Common myeloid progenitor, CD34-positive (primary cell): ENCODE data around the gene CELF2.

Source experiments
- CTCF ChIA-PET: fragments of 350-600 bp; sonication (Branson Sonifier 250); formaldehyde crosslinking; loops from one replicate; lab custom pipeline; 2021; ENCODE audit warnings: antibody characterized with exemption; lab: Charles Lee
- POLR2A ChIA-PET: fragments of 350-600 bp; sonication (Branson Sonifier 250); formaldehyde crosslinking; loops from one replicate; lab custom pipeline; 2021; ENCODE audit warnings: antibody characterized with exemption; lab: Charles Lee
- DNase-seq, 3 donors: peaks; one replicate each; pipeline versions ENCODE4 v3.0.0 to v3.0.0-alpha.2; 2013
- H3K27ac ChIP-seq, 2 experiments: 1 replicate in 1 of 2; 2 replicates in 1 of 2; pipeline ENCODE4 v1.7.0; 2013; ENCODE audit warnings: inconsistent platforms in 2 of 2, low read length in 2 of 2, mild to moderate bottlenecking in 2 of 2, low read depth in 1 of 2, moderate library complexity in 1 of 2; ENCODE audit not compliant: severe bottlenecking in 2 of 2, insufficient read depth in 1 of 2, poor library complexity in 1 of 2
- H3K27me3 ChIP-seq, 5 experiments: replicated peaks in 2 of 5; 1 replicate in 3 of 5; 2 replicates in 2 of 5; pipeline versions ENCODE4 v1.6.1 to v1.7.0; 2013; ENCODE audit warnings: low read length in 4 of 5, mild to moderate bottlenecking in 2 of 5, moderate library complexity in 2 of 5, inconsistent platforms in 1 of 5; ENCODE audit not compliant: insufficient read depth in 5 of 5, control insufficient read depth in 4 of 5
- H3K36me3 ChIP-seq, 4 experiments: 1 replicate in 2 of 4; 2 replicates in 2 of 4; pipeline versions ENCODE4 v1.6.1 to v1.7.0; 2013; ENCODE audit warnings: low read length in 3 of 4, control low read depth in 1 of 4, mild to moderate bottlenecking in 1 of 4; ENCODE audit not compliant: control insufficient read depth in 4 of 4, insufficient read depth in 4 of 4
- H3K4me1 ChIP-seq, 4 experiments: 1 replicate in 3 of 4; 2 replicates in 1 of 4; pipeline versions ENCODE4 v1.6.1 to v1.7.1; 2013; ENCODE audit warnings: low read length in 3 of 4, mild to moderate bottlenecking in 3 of 4, control low read depth in 1 of 4, inconsistent platforms in 1 of 4, moderate library complexity in 1 of 4; ENCODE audit not compliant: control insufficient read depth in 4 of 4, insufficient read depth in 4 of 4; ENCODE audit errors: control extremely low read depth in 1 of 4
- H3K4me3 ChIP-seq, 7 experiments: 1 replicate in 4 of 7; 2 replicates in 3 of 7; pipeline versions ENCODE4 v1.5.1 to v1.7.0; 2013; ENCODE audit warnings: mild to moderate bottlenecking in 7 of 7, low read length in 6 of 7, moderate library complexity in 6 of 7, inconsistent platforms in 2 of 7, low read depth in 2 of 7, control low read depth in 1 of 7; ENCODE audit not compliant: insufficient read depth in 4 of 7, control insufficient read depth in 1 of 7; ENCODE audit errors: extremely low read depth in 1 of 7
- H3K9me3 ChIP-seq, 5 experiments: 1 replicate in 4 of 5; 2 replicates in 1 of 5; pipeline versions ENCODE4 v1.6.1 to v1.7.1; 2013; ENCODE audit warnings: low read length in 4 of 5, mild to moderate bottlenecking in 2 of 5, inconsistent platforms in 1 of 5, low read depth in 1 of 5, moderate library complexity in 1 of 5; ENCODE audit not compliant: control insufficient read depth in 4 of 5, insufficient read depth in 2 of 5; ENCODE audit errors: control extremely low read depth in 1 of 5
- WGBS: methylation state at CpG from one replicate; pipeline ENCODE4 v1.1.5; 2013; ENCODE audit not compliant: insufficient coverage; 5-methylcytosine and 5-hydroxymethylcytosine counted together

CELF2 gene

DNA sequence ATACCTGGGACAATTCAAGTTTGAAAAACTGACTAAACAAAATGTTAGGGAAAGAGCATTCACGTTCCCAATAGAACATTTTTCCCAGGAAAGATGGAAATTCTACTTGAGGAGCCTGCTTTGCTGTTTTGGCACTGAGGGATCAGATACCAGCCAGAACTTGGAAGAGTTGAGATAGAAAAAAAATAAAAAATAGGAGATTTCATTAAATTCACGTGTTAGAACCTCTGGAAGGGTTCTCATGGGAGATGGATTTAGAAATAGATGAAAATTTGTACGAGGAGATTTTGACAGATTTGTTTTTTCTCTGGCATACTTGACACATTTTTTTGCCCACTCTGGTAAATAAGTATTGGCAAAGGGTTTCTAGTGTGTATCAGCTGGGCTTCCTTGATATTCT, 63.7 kb downstream of the CELF2 start:
- Histone ChIP-seq H3K36me3 (no peaks in the 10 kb centered on the region), H3K9me3 (no peaks in the 10 kb centered on the region), H3K27me3 (no peaks in the 10 kb centered on the region), H3K4me1 (no peaks in the 10 kb centered on the region), H3K4me3 (no peak overlapping the region), H3K27ac (no peak overlapping the region)
- 67% methylated on average over 3 of the region's 3 CpGs for WGBS
- DNase-seq = no peak
- CTCF ChIA-PET = interaction anchor here (2.3 kb wide), 1 partner anchor 11 kb away, joined by 8 read pairs; no protein-coding TSS in a partner anchor
- POLR2A ChIA-PET = no interaction called here

DNA sequence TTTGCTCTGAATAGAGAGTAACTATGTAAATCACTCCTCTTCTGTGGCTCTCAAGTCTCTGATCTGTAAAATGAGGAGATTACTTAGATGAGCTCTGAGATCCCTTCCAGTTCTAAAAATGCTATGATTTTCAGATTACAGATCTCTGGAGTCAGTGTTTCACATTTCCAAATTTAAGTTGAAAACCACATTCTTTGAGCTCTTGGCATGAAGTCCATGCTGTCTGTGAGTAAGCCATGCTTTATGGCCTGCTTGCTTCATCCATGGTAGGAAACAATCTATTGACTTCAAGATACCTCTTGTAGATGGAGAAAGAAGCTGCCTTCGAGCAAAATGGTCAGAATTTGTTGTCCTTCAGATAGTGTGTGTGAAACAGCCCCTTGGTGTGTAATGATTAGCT, 64.9 kb downstream of the CELF2 start:
- ChIA-PET POLR2A (no interaction called here), CTCF (interaction anchor here (0.8 to 2.3 kb wide), 4 partner anchors 10 to 42 kb away, joined by 3 to 8 read pairs (median 3); no protein-coding TSS in a partner anchor)
- H3K27me3 ChIP-seq = no peaks in the 10 kb centered on the region
- H3K4me1 ChIP-seq = no peaks in the 10 kb centered on the region
- H3K9me3 ChIP-seq = no peaks in the 10 kb centered on the region
- H3K4me3 ChIP-seq = no peak overlapping the region
- no CpG with 5 or more reads among the region's 1 CpG for WGBS
- no peaks in the 10 kb centered on the region for H3K36me3 ChIP-seq
- DNase-seq = no peak
- H3K27ac ChIP-seq = no peak overlapping the region

DNA sequence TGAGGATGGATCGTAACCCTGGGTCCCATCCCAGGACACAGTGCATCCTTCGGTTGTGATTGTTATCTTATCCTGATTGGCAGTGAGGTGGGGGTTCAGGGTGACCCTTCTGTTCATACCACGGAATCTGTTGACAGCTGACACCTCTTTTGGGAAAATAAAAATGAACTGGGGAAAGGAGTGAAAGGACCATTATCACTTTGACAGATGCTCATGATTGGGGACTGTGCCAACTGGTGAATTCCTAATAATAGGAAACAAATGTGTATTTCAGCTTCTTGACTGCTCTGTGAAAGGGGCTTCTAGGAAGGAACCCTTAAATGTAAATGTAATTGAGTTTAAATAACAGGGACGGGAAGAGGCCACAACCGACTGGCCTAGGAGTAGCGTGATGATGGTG, 65.4 kb downstream of the CELF2 start:
- POLR2A ChIA-PET = no interaction called here
- DNase-seq = no peak
- Histone ChIP-seq H3K27me3 (no peaks in the 10 kb centered on the region), H3K4me1 (no peaks in the 10 kb centered on the region), H3K9me3 (no peaks in the 10 kb centered on the region), H3K36me3 (no peaks in the 10 kb centered on the region), H3K4me3 (no peak overlapping the region), H3K27ac (no peak overlapping the region)
- 98% methylated on average over 5 of the region's 6 CpGs for WGBS
- CTCF ChIA-PET = interaction anchor here (0.8 to 2.3 kb wide), 4 partner anchors 10 to 42 kb away, joined by 3 to 8 read pairs (median 3); no protein-coding TSS in a partner anchor

DNA sequence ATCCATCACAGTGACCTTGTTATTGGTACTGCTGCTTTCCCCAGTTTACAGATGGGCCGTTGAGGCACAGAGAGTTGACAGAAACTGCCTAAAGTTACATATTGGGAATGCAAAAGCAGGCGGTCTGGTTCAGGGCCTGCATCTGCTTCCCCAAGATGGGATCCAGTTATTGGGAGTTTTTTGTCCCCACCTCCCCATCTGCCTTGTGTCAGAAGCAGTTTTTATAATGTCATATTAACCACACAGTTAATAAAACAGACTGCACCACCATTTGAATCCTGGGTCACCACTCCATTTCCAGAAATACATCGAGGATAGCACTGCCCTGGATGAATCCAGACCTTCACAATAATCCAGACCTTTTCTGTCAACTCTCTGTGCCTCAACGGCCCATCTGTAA, 67.9 kb downstream of the CELF2 start:
- ChIA-PET CTCF (no interaction called here), POLR2A (no interaction called here)
- no peaks in the 10 kb centered on the region for H3K9me3 ChIP-seq
- no peak for DNase-seq
- H3K36me3 ChIP-seq = no peaks in the 10 kb centered on the region
- no peak overlapping the region for H3K4me3 ChIP-seq
- no peak overlapping the region for H3K27ac ChIP-seq
- H3K27me3 ChIP-seq = no peaks in the 10 kb centered on the region
- WGBS = 100% methylated on average over 4 of the region's 4 CpGs
- no peaks in the 10 kb centered on the region for H3K4me1 ChIP-seq

DNA sequence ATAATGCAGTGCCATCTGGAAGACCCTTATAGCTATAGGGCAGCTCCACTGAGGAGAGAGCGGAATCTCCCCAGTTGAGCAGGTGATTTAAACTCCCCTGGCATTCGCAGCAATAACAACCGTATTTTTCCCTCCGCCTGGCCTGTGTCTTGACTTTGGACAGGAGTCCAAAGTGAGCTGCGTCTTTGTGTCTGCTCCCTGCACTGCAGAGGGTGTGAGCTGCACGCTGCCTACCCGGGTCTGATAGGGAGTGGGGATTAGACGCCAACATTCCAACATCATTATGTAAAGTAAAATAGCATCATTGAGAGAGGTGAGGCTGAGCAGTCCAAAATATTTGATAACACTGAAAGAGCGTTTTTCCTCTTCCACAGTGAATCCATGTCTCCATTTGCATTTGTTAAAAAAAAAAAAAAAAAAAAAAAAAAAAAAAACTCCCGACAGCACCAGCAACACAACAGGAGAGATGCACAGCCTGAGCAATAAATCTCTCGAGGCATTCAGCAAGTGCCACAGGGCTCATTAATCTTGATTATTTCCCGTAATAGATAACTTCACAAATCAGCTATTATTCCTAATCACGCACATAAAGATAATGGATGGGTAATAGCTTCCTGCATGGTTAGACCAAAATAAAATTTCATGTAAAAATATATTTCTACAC, 68.6 kb downstream of the CELF2 start:
- no peak overlapping the region for H3K4me3 ChIP-seq
- no peaks in the 10 kb centered on the region for H3K4me1 ChIP-seq
- H3K27me3 ChIP-seq = no peaks in the 10 kb centered on the region
- ChIA-PET CTCF (no interaction called here), POLR2A (no interaction called here)
- H3K27ac ChIP-seq = no peak overlapping the region
- H3K9me3 ChIP-seq = no peaks in the 10 kb centered on the region
- H3K36me3 ChIP-seq = no peaks in the 10 kb centered on the region
- DNase-seq = no peak
- 99% methylated on average over 8 of the region's 13 CpGs for WGBS

DNA sequence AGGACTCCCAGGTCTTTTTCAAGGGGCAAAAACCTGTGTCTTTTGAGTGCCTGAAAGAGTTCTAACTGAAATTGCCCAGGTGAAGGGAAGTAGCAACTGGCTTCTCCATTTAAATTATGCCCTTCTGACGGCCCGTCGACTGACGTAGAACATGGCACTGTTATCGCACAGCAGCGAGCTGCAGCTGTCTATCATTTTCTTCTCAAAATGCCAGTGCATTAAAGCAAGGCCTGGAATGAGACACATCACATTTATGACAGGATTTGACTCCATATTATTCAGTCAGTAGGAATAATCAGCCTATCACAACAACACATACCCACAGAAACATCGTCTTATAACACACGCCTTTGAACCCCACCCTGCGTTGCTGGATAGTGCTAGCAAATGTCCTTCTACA, 69.7 kb downstream of the CELF2 start:
- over 99% methylated on average over 8 of the region's 9 CpGs for WGBS
- H3K4me1 ChIP-seq = no peaks in the 10 kb centered on the region
- H3K4me3 ChIP-seq = no peak overlapping the region
- no peak overlapping the region for H3K27ac ChIP-seq
- DNase-seq = no peak
- H3K27me3 ChIP-seq = no peaks in the 10 kb centered on the region
- ChIA-PET CTCF (no interaction called here), POLR2A (no interaction called here)
- H3K36me3 ChIP-seq = no peaks in the 10 kb centered on the region
- no peaks in the 10 kb centered on the region for H3K9me3 ChIP-seq

DNA sequence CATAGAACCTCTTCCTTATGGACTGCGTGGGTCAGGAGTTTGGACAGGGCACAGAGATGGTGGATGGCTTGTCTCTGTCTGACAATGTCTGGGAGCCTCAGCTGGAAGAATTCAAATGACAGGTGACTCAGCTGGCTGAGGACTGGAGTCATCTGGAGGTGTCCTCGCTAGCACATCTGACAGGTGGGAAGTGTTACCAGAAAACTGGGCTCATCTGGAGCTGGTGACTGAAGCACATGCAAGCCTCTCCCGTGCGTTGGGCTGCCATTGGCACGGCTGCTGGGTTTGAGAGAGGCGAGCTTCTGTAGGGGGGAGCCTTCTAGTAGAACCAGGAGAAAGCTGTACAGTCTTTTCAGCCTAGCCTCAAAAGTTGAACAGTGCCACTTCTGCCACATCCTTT, 71.0 kb downstream of the CELF2 start:
- CTCF ChIA-PET = no interaction called here
- POLR2A ChIA-PET = no interaction called here
- no peak for DNase-seq
- Histone ChIP-seq H3K4me3 (no peak overlapping the region), H3K27me3 (no peaks in the 10 kb centered on the region), H3K9me3 (no peaks in the 10 kb centered on the region), H3K4me1 (no peaks in the 10 kb centered on the region), H3K36me3 (no peaks in the 10 kb centered on the region), H3K27ac (no peak overlapping the region)
- WGBS = 100% methylated on average over 5 of the region's 6 CpGs
